GM19328 (cell line): ENCODE data around the gene BANF1.

Source experiments
- ATAC-seq: cut with Tn5 transposase; IDR thresholded peaks from one replicate; pipeline ENCODE4 v1.9.1; 2021; ENCODE audit warnings: mild to moderate bottlenecking, moderate library complexity; ENCODE audit not compliant: unreplicated experiment

Gene BANF1, protein sequence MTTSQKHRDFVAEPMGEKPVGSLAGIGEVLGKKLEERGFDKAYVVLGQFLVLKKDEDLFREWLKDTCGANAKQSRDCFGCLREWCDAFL

DNA sequence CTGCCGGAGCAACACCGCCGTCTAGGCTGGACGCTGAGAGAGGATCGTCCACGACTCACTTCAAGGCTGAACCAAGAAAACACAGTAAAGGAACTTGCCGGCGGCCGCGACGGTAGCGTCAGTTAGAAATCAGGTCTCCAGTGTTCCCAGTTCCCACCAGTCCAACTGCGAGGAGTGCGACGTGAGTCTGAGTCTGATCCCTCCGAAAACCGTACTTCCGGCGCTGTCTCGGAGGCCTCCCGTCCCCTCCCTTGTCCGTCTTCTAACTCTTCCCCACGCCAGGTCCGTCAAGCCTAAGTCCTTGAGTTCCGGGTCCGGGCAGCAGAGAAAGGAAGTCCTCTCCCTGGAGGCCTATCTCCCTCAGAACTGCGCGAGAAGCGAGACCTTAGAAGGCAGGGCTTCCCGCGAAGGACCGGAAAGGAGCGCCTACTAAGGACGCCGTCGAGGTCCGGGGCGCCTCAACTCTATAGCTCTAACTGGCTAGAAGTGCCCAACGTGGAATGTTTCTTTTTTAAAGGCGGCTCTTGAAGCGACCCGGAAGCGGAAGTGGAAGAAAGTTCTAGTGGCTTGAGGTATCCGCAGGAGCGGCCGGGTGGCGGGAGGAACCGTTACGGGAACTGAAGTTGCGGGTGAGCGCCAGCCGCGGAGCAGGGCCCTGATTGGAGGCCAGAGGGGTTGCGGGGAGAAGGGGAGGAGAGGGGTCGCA, at the start of gene BANF1, which contains the start of gene EIF1AD:
TSS of gene BANF1 (plus strand) at position 562 of the 706 bp plus-strand sequence. CDS start 748 bp downstream, outside the sequence.
TSS of gene EIF1AD (minus strand) at position 216 of the 706 bp plus-strand sequence. CDS start 1,768 bp downstream, outside the sequence.
- peak; percentile 64 for ATAC-seq

DNA sequence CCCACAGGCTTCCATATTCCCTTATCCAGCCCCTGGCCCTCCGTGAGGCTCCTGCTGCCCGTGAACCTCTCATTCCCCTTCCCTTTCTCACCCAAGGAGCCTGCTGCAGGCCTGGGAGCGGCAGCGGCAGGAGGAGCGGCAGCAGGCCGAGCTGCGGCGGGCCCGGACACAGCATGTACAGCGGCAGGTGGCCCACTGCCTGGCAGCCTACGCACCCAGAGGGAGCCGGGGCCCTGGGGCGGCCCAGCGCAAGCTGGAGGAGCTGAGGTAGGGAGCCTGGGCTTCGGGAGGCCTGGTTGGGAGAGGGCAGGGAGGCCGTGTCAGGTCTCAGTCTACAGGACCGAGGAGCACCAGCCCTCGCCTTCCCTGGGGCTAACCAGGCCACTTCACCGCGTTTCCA, 48.8 kb upstream of the BANF1 start:
- ATAC-seq = no peak

DNA sequence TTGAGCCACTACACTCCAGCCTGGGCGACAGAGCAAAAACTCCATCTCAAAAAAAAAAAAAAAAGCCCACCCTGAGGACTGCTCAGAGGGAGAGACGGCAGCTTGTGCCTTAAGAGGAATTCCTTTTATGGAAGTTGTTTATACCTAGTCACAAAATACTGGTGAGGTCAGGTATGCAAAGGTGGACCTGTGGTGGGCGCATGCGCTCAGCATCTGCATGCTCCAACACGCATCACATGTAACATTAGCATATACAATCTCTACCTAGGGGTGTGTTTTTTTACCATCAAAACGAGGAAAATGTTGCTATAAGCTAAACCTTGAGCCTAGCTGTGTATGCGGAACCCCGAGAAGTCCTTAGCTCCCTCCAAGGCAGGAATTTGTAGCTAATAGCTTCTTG, 47.5 kb upstream of the BANF1 start:
- ATAC-seq = no peak

DNA sequence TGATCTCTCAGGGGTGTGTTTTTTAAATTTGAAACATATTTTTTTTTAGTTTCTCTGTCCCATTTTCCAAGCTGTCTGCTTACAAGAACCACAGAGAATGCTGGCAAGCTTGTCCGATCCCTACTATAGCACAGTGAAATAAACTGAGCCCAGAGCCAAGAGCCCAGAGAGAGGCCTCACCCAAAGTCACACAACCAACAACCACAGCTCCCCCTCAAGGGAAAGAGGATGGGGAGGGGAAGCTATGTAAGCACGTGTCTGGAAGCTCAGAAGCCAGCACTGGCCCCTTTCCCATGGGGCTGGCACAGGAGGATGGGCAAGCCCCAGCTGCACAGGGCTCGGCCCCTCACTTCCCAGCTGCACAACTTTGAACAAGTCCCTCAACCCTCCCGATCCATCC, 44.0 kb upstream of the BANF1 start:
- ATAC-seq = no peak

DNA sequence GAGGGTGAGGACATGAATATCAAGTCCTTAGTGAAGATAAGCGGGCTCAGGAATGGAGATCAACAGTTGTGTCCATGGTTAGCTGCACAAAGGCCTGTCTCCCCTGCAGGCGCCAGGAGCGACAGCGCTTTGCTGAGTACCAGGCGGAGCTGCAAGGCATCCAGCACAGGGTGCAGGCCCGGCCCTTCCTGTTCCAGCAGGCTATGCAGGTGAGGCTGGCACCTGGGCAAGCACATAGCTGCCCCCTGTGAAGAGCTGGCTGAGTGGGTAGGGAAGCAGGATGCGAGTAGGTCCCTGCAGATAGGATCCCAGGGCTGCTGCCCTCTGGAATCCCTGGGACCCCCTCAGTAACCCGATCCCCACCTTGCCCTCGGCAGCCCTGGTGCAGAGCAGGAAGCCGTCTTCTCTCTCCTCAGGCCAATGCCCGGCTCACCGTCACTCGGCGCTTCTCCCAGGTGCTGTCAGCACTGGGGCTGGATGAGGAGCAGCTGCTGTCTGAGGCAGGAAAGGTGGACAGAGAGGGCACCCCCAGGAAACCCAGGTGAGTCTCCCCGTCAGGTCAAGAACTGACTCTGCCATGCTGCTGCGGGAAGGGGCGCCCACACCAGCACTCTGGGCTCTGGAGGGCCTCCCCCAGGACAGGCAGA, 43.4 kb upstream of the BANF1 start:
- no peak for ATAC-seq

DNA sequence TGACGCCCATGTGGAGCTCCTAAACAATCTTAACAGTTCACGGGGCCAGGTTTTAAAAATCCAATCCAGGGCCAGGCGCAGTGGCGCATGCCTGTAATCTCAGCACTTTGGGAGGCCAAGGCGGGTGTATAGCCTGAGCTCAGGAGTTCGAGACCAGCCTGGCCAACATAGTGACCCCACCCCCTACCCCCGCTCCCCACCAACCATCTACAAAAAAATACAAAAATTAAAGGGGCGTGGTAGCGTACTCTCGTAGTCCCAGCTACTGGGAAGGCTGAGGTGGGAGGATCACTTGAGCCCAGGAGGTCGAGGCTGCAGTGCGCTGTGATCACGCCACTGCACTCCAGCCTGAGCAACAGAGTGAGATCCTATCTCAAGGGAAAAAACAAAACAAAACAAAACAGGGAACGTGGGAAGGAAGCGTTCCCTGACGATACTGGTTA, 41.5 kb upstream of the BANF1 start:
- ATAC-seq = no peak

DNA sequence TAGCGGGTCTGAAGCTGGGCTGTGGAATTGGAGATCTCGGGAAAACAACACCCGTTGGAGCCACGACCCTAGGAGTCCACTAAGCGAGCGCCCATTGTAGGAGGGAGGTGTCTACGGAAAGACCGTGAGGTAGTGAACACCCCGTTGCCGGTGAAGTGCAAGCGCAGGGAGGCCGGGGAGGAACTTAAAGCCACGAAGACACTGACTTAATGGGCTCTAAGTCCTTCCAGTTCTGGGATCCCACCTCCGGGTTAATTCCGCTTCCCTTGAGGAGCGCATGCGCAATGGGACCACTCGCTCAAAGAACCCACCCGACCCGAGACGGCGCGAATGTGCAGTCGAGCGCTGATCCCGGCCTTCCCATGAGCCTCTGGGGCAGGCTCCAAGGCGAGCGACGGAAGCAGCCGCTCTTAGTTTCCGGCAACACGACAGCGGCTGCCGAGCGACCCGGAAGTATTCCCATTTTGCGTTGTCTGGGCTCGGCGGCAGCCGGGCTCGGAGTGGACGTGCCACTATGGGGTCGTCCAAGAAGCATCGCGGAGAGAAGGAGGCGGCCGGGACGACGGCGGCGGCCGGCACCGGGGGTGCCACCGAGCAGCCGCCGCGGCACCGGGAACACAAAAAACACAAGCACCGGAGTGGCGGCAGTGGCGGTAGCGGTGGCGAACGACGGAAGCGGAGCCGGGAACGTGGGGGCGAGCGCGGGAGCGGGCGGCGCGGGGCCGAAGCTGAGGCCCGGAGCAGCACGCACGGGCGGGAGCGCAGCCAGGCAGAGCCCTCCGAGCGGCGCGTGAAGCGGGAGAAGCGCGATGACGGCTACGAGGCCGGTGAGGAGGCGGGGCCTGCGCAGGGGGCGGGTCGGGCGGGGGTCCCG, 40.8 kb upstream of the BANF1 start, which contains the start of gene SART1:
TSS of gene SART1 (plus strand) at position 468 of the 874 bp plus-strand sequence. CDS start at position 515, 47 bp downstream.
- peak; percentile 93 for ATAC-seq

DNA sequence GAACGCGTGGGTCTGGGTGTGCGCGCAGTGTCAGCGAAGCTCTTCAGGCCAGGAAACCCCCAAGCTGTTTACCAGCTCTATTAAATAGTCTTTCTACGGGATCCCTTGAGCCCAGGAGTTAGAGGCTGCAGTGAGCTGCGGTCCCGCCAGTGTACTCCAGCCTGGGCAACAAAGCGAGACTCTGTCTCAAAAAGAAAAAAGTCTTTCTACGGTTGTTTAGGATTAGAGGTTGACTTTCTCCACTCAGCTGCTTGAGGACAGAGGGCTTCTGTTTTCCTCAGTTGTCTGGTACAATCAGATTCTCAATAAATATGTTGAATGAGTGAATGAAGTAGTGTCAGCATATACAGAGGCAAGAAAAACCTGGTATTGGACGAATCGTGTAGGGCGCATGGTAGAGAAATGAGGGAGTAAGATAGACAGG, 40.1 kb upstream of the BANF1 start:
- ATAC-seq = no peak

DNA sequence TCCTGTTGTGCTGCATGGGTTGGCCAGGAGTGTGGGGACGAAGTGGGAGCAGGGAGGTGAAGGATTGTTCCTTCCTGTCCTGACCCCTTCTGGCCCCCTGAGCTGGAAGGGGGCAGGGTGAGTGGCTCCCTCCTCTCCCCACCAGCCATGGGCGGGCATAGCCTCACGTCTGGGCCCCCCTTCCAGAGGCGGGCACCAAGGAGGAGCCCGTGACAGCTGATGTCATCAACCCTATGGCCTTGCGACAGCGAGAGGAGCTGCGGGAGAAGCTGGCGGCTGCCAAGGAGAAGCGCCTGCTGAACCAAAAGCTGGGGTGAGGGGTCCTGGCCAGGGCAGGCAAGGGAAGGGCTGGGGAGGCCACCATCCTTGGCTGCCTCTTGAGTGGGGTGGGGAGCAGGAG, 37.4 kb upstream of the BANF1 start:
- no peak for ATAC-seq

DNA sequence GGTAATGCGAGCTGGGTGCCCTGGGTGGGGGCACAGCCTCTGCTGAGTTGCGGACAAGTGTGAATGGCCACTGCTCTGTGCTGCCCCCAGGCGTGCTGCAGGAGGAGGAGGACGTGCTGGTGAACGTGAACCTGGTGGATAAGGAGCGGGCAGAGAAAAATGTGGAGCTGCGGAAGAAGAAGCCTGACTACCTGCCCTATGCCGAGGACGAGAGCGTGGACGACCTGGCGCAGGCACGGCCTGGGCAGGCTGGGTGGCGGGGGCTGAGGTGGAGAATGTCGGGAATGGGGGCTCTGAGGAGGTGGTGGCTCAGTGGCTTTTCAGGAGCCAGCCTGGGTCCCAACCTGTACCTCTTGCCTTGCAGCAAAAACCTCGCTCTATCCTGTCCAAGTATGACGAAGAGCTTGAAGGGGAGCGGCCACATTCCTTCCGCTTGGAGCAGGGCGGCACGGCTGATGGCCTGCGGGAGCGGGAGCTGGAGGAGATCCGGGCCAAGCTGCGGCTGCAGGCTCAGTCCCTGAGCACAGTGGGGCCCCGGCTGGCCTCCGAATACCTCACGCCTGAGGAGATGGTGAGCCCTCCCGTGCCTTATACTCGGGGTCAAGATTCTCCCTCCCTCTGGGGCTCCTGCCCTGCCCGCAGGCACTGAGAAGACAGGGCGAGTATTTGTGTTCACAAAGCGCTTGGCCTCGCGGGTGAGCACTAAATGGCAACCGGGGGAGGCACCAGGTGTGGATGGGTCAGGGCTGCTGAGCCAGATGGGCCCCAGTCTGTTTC, 36.1 kb upstream of the BANF1 start:
- ATAC-seq = no peak

DNA sequence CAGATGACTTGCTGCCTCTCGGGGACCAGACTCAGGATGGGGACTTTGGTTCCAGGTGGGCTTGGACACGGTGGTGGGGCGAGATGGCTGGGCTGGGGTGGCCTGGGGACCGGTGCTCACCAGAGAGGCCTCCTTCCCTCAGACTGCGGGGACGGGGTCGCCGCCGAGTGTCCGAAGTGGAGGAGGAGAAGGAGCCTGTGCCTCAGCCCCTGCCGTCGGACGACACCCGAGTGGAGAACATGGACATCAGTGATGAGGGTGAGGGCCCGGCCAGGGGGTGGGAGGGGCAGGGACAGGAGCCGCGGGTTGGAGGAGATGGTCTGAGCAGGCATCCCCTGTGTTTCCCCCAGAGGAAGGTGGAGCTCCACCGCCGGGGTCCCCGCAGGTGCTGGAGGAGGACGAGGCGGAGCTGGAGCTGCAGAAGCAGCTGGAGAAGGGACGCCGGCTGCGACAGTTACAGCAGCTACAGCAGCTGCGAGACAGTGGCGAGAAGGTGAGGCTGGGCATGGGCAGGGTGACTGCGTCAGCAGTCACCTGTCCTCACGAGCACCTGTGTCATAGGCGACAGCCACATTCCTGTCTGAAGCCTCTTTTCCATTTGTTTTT, 34.9 kb upstream of the BANF1 start:
- no peak for ATAC-seq

DNA sequence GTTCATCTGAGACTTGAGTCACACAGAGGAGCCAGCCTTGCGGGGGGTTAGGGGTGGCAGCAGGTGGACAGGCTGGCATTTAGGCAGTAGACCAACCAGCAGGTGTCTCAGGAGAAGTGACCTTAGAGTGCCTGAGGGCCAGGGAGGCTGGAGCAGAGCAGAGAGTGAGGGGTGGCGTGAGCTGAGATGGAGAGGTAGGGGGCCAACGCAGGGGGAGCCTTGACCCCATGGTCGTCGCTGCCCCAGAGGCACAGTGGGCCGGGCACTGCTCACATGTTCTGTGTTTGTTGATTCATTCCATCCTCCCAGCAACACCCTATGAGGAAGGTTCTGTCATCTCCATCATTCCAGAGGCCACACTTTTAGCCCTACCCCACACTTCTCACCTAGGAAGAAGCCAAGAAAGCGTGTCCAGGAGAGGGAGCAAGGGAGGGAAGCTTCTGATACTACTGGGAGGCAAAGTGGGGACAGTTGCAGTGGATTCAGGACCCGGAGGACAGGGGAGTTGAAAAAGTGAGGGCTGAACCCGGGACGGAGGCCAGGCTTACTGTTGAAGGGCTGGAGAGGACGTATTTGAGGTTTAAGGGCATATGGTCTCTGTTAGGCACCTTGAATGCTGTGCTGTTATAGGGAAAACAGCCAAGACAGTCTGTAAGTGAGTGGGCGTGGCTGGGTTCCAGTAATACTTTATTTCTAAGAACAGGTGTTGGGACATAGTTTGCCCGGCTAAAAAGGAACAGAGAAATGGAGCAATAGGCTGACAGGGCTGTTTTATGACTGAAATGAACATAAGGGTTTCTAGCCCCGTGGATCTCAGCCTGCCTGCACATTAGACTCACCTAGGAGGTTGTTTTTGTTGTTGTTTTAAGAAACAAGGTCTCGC, 33.5 kb upstream of the BANF1 start:
- ATAC-seq = no peak

DNA sequence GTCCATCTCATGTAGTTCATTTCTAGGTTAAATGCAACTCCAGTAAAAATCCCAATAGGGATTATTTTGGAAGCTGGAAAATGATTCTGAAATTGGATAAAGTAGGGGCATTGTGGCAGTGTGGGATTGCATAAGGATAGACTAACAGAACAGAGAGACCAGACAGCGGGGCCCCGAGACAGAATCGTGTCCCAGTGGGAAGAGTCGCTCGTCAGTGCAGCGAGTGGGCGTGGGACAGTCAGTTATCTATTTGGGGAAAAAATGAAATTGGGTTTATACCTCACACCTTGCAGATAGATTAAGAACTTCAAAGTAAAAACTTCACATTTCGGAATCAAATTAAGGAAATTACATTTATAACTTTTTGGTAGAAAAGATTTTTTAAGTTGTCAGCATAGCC, 30.2 kb upstream of the BANF1 start:
- no peak for ATAC-seq

DNA sequence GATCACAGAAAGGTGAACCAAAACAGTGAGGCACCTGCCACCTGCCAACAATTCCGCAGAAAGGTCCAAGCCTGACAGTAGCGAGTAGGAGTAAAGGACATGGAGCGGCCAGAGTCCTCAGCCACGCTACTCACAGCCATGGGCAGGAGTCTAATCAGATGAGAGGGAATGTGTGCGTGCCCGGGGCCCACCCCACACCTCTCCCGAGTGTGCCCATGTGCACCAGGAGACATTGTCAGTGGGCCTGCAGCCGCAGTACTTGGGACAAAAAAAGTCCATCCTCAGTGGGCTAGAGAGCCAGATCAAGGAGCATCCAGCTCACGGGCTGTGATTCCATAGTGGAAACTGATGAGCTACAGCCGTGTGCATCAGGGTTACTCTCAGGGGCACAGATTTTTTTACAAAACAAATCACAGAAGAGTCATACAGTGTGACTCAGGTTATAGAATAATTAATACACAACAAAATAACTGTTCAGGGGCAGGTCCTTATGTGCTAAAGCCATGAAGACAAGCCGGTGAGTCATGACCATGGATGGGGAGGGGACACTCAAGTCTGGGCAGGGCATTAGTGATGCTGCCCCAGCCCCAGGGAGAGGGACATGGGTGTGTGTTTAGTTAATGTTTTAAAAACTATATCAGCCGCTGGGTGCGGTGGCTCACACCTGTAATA, 28.7 kb upstream of the BANF1 start:
- no peak for ATAC-seq

DNA sequence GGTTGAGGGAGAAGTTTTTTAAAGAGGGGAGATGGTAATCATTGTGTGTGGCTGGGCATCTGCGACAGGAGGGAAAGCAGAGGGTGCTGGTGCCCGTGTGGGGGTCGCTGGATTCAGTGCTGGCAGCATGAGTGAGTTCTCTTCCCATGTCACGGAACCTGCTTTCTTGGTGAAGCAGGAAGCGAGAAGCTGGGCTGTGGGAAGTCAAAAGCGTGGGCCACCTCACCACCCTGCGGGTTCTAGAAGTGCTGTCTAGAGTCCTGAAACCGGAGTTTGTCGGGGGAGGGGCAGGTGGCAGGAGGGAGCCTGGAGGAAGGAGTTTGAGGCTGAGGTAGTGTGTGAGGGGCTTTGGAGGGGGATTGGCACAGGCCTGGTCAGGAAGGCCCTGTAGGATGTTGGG, 26.5 kb upstream of the BANF1 start:
- ATAC-seq = no peak

DNA sequence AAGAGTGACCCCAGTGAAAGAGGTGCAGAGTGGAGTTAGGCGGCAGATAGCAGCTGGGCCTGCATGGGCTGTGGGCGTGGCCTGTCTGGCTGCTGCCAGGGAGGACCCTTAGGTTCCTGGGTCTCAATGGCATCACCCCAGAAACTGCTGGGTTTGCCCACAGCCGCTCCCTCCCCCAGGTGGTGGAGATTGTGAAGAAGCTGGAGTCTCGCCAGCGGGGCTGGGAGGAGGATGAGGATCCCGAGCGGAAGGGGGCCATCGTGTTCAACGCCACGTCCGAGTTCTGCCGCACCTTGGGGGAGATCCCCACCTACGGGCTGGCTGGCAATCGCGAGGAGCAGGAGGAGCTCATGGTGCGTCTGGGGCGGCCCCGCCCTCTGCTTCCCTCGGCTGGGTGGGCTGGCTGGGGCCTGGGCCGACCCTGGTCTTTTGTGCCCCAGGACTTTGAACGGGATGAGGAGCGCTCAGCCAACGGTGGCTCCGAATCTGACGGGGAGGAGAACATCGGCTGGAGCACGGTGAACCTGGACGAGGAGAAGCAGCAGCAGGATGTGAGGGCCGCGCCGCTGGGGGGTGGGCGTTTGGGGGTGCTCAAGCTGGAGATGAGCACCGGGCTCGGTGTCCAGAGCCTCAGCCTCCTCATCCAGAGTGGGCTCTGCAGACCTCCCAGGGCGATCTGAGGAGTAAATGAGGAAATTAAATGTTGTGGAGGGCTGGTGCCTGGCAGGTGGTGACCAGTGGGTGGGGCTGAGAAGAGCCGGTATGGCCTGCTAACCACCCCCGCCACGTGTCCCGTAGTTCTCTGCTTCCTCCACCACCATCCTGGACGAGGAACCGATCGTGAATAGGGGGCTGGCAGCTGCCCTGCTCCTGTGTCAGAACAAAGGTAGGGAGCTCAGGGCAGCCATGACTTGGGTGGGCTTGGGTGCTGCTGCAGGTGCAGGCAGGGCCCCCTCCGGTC, 25.8 kb upstream of the BANF1 start:
- no peak for ATAC-seq
